Esophagus squamous epithelium (tissue), 4 donors: ENCODE results near the gene RAMP3.

ENCODE experiments used
- POLR2A ChIP-seq, 4 donors: fragments of 450-650 bp; IDR thresholded peaks; one replicate each; pipeline ENCODE4 v1.6.1; 2017; ENCODE audit warnings: antibody characterized with exemption in 4 of 4, mild to moderate bottlenecking in 4 of 4, moderate library complexity in 3 of 4
- TF ChIP-seq, protein P1 (sequence below), 6 experiments: fragments of 450-650 bp in 4 of 6; fragments of 200-600 bp in 2 of 6; sonication (generic) in 2 of 6; IDR thresholded peaks; one replicate each; pipeline ENCODE4 v1.5.1; 2016 to 2019; ENCODE audit warnings: antibody characterized with exemption in 6 of 6, mild to moderate bottlenecking in 4 of 6, moderate library complexity in 4 of 6

DNA sequence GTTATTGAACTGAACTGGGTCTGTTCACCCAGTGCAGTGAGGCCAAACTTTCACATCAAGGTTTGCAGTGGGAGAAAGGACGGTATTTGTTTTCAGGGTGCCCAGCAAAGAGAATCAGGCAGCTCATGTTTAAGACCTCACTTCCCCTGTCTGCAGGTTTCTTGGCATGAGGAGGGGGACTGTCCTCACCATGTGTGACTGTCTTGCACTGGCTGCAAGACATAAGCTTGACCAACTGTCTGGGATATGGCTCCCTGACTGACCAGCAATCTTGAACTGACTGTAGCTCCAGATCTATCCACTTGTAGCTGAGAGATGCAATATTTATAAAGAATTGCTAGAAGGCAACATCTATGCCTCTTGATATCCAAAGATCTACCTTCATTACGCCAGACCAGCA, 39.9 kb downstream of the RAMP3 start:
- TF ChIP-seq, protein P1, sequence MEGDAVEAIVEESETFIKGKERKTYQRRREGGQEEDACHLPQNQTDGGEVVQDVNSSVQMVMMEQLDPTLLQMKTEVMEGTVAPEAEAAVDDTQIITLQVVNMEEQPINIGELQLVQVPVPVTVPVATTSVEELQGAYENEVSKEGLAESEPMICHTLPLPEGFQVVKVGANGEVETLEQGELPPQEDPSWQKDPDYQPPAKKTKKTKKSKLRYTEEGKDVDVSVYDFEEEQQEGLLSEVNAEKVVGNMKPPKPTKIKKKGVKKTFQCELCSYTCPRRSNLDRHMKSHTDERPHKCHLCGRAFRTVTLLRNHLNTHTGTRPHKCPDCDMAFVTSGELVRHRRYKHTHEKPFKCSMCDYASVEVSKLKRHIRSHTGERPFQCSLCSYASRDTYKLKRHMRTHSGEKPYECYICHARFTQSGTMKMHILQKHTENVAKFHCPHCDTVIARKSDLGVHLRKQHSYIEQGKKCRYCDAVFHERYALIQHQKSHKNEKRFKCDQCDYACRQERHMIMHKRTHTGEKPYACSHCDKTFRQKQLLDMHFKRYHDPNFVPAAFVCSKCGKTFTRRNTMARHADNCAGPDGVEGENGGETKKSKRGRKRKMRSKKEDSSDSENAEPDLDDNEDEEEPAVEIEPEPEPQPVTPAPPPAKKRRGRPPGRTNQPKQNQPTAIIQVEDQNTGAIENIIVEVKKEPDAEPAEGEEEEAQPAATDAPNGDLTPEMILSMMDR (IDR thresholded peaks at IDR 0.05) = no peak
- no peak for TF ChIP-seq POLR2A (IDR thresholded peaks at IDR 0.05)
